Stomach (tissue), 4 donors: Measurements from ENCODE around the gene JAG1.

Experiments
- CTCF ChIP-seq, 7 experiments: fragments of 450-650 bp in 4 of 7; fragments of 200-600 bp in 3 of 7; sonication (generic) in 3 of 7; IDR thresholded peaks; one replicate each; pipeline ENCODE4 v1.5.1; 2016 to 2019; ENCODE audit warnings: antibody characterized with exemption in 7 of 7, control low read depth in 2 of 7, mild to moderate bottlenecking in 1 of 7
- EP300 ChIP-seq: sonication (generic); formaldehyde crosslinking; IDR thresholded peaks from one replicate; pipeline ENCODE4 v1.6.1; 2017; ENCODE audit warnings: antibody characterized with exemption
- POLR2A ChIP-seq, 4 donors: fragments of 450-650 bp; IDR thresholded peaks; one replicate each; pipeline ENCODE4 v1.6.1; 2016; ENCODE audit warnings: antibody characterized with exemption in 4 of 4, control low read depth in 2 of 4, mild to moderate bottlenecking in 1 of 4, moderate library complexity in 1 of 4

- TF ChIP-seq POLR2A (IDR thresholded peaks at IDR 0.05) (no peak), CTCF (IDR thresholded peaks at IDR 0.05) (no peak), EP300 (no peak)
Measured at GRCh38 chr20:10707068-10707467, 33.3 kb upstream of the JAG1 start.
